Parathyroid adenoma (tissue), 2 donors: Measurements from ENCODE around the gene LZTS3.
"Not testable (repeated sequence)": the region's sequence is repeated elsewhere in the genome, so short reads cannot be mapped to it uniquely, and the experiment has no call there.

Source experiments
- H2AFZ ChIP-seq: fragments of 300-600 bp; sonication (generic); one replicate; pipeline ENCODE4 v1.7.0; 2017; ENCODE audit warnings: antibody characterized with exemption, mild to moderate bottlenecking
- H3K27ac ChIP-seq: fragments of 300-600 bp; sonication (generic); one replicate; pipeline ENCODE4 v1.7.0; 2017
- H3K27me3 ChIP-seq: fragments of 300-600 bp; sonication (generic); one replicate; pipeline ENCODE4 v1.7.0; 2017; ENCODE audit warnings: low read length; ENCODE audit not compliant: control insufficient read depth, insufficient read depth
- H3K36me3 ChIP-seq: fragments of 300-600 bp; sonication (generic); one replicate; pipeline ENCODE4 v1.7.0; 2017; ENCODE audit warnings: low read length; ENCODE audit not compliant: control insufficient read depth, insufficient read depth
- H3K4me1 ChIP-seq: fragments of 300-600 bp; sonication (generic); one replicate; pipeline ENCODE4 v1.7.0; 2017; ENCODE audit warnings: control low read depth
- H3K4me2 ChIP-seq: fragments of 300-600 bp; sonication (generic); one replicate; pipeline ENCODE4 v1.7.0; 2017; ENCODE audit warnings: low read length
- H3K4me3 ChIP-seq: fragments of 300-600 bp; sonication (generic); one replicate; pipeline ENCODE4 v1.7.0; 2017; ENCODE audit warnings: low read depth, low read length
- H3K79me2 ChIP-seq: fragments of 300-600 bp; sonication (generic); one replicate; pipeline ENCODE4 v1.7.0; 2017; ENCODE audit warnings: control low read depth
- H3K9ac ChIP-seq: fragments of 300-600 bp; sonication (generic); one replicate; pipeline ENCODE4 v1.7.0; 2017; ENCODE audit warnings: mild to moderate bottlenecking
- H3K9me3 ChIP-seq: fragments of 300-600 bp; sonication (generic); one replicate; pipeline ENCODE4 v1.7.0; 2017; ENCODE audit warnings: low read length; ENCODE audit not compliant: control insufficient read depth
- TF ChIP-seq, protein P1 (sequence below): fragments of 300-600 bp; sonication (generic); IDR thresholded peaks from one replicate; pipeline ENCODE4 v1.7.0; 2017; ENCODE audit warnings: antibody characterized with exemption, mild to moderate bottlenecking
- donor health status: primary hyperparathyroidism.

The LZTS3 gene

DNA sequence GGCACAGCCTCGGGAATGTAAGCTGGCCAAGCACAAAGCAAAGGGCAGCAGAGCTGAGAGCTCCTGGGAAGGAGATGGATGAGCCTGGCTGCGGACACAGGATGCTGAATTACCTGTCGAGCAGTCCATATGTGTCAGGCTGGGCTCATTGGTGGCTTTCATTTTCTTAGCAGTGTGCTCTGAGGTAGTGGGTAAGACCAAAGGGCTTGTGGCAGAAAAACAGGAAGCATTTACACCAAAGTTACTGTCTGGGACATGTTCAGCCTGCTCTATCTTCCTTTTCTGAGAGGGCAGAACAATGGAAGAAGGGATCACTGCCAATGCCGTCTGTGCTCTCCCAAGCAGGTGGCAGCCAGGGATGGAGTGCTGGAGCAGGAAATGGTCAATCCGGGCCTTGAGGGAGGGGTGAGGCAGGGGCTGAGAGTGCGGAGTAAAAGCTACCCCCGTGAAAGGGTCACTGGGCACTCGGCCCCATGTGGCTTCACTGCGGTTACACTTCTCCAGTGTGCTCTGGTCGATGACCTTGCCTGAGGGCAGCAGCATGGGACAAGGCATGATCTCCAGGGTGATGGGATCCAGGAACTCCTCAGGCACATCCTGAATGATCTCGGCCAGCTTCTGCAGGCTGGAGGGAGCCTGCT, 52.0 kb downstream of the LZTS3 start:
- no peak overlapping the region for H3K27ac ChIP-seq

DNA sequence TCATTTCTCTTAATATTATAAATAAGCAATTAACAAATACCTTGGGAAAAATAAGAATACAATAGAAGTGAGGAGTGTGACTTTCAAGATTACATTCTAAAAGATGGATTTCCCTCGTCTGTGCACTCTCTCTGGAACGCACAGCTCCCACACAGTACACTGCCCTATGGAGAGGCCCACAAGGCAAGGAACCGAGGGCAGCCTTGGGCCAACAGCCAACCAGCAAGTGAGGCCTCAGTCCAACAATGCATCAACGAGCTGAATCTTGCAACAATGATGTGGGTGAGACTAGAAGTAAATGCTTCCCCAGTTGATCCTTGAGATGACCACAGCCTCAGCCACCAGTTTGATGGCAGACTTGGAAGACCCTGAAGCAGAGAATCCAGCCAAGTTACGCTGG, 54.3 kb downstream of the LZTS3 start:
- no peak overlapping the region for H3K27ac ChIP-seq
- no peak overlapping the region for H3K4me3 ChIP-seq

More for the DNA sequence above, 52.0 kb downstream of the LZTS3 start:
- no peak overlapping the region for H3K4me3 ChIP-seq
- H3K36me3 ChIP-seq, result no peaks in the 10 kb centered on the region
- H3K4me1 ChIP-seq, result peaks cover 3% of the 10 kb centered on the region
- TF ChIP-seq, protein P1, sequence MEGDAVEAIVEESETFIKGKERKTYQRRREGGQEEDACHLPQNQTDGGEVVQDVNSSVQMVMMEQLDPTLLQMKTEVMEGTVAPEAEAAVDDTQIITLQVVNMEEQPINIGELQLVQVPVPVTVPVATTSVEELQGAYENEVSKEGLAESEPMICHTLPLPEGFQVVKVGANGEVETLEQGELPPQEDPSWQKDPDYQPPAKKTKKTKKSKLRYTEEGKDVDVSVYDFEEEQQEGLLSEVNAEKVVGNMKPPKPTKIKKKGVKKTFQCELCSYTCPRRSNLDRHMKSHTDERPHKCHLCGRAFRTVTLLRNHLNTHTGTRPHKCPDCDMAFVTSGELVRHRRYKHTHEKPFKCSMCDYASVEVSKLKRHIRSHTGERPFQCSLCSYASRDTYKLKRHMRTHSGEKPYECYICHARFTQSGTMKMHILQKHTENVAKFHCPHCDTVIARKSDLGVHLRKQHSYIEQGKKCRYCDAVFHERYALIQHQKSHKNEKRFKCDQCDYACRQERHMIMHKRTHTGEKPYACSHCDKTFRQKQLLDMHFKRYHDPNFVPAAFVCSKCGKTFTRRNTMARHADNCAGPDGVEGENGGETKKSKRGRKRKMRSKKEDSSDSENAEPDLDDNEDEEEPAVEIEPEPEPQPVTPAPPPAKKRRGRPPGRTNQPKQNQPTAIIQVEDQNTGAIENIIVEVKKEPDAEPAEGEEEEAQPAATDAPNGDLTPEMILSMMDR, result no peak
- no peaks in the 10 kb centered on the region for H3K27me3 ChIP-seq
- H3K4me2 ChIP-seq, result no peak overlapping the region
- H3K9ac ChIP-seq, result no peak overlapping the region
- no peaks in the 10 kb centered on the region for H3K9me3 ChIP-seq
- peaks cover 5% of the 10 kb centered on the region for H3K79me2 ChIP-seq
- H2AFZ ChIP-seq, result no peak overlapping the region

DNA sequence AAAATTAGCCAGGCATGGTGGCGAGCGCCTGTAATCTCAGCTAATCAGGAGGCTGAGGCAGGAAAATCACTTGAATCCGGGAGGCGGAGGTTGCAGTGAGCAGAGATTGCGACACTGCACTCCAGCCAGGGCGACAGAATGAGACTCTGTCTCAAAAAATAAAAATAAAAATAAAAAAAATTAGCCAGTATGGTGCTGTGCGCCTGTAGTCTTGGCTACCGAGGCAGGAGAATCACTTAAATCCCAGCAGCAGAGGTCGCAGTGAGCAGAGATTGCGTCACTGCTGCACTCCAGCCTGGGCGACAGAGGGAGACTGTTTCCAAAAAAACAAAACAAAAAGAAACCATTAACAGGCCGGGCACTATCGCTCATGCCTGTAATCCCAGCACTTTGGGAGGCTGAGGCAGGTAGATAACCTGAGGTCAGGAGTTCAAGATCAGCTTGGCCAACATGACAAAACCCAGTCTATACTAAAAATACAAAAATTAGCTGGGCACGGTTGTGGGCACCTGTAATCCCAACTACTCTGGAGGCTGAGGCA, 55.4 kb downstream of the LZTS3 start:
- not testable (repeated sequence) for H3K4me1 ChIP-seq, H3K79me2 ChIP-seq, H3K4me3 ChIP-seq, H3K9ac ChIP-seq, H3K9me3 ChIP-seq, H3K27me3 ChIP-seq, H3K27ac ChIP-seq, H3K4me2 ChIP-seq, H3K36me3 ChIP-seq
- peak overlapping the region; percentile 67 for H2AFZ ChIP-seq
- TF ChIP-seq, protein P1, result peak; percentile 78

More for the DNA sequence above, 54.3 kb downstream of the LZTS3 start:
- TF ChIP-seq, protein P1, result no peak
- peaks cover 5% of the 10 kb centered on the region for H3K4me1 ChIP-seq
- H2AFZ ChIP-seq, result no peak overlapping the region
- H3K36me3 ChIP-seq, result no peaks in the 10 kb centered on the region
- no peaks in the 10 kb centered on the region for H3K27me3 ChIP-seq
- no peak overlapping the region for H3K4me2 ChIP-seq
- peaks cover 5% of the 10 kb centered on the region for H3K79me2 ChIP-seq
- H3K9ac ChIP-seq, result no peak overlapping the region
- no peaks in the 10 kb centered on the region for H3K9me3 ChIP-seq

DNA sequence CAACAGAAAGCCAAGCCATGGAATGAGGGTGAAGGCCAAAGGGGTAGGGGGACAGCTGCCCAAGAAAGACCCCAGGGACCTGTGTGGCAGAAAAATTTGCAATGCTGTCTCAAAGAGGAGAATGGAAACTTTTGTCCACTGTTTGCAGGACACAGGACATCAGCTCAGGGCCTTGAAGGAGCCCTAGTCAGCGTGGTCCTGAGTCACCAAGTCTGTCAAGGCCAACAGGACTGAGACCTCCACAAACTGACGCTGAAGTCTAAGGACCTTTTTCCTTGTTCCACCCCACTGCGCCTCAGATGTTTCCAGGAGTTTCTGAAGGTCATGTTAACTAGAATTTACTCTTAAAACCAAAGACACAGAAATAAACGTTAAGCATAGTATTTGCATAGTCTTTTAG, 57.0 kb downstream of the LZTS3 start:
- Histone ChIP-seq H2AFZ (no peak overlapping the region), H3K27me3 (no peaks in the 10 kb centered on the region), H3K27ac (no peak overlapping the region), H3K36me3 (no peaks in the 10 kb centered on the region), H3K4me1 (peaks cover 5% of the 10 kb centered on the region), H3K4me2 (no peak overlapping the region), H3K9me3 (no peaks in the 10 kb centered on the region), H3K9ac (no peak overlapping the region), H3K4me3 (no peak overlapping the region), H3K79me2 (peaks cover 2% of the 10 kb centered on the region)
- TF ChIP-seq, protein P1, result no peak
